NCI-H146 treated with DMSO at 0.1 percent for 48 hours (cell line): ENCODE data around the gene FEZF2.

Source experiments
- DNase-seq: peaks from one replicate; lab custom pipeline; 2025; ENCODE audit not compliant: unreplicated experiment; lab: John Stamatoyannopoulos, UW

FEZF2 gene

DNA sequence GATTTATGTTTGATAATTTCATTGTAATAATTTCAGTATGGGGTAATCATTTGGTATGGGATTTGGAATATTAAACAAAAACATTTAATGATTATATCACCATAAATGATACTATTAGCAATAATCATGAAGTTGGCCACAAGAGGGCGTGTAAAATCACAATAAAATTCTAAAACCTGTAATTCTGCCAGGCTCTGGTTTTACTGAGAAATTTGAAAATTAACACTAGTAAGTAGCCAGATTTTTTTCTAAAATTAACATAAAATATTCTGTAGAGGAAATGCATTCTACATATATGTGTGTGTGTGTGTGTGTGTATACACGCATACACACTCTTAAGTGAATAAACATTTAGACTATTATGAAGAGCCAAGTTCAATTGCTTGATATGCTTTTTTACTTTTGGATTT lies 40.5 kb downstream of the FEZF2 start:
- DNase-seq = no peak

GRCh38 chr3:62332017-62332416 lies 41.3 kb downstream of the FEZF2 start:
- DNase-seq = no peak

DNA sequence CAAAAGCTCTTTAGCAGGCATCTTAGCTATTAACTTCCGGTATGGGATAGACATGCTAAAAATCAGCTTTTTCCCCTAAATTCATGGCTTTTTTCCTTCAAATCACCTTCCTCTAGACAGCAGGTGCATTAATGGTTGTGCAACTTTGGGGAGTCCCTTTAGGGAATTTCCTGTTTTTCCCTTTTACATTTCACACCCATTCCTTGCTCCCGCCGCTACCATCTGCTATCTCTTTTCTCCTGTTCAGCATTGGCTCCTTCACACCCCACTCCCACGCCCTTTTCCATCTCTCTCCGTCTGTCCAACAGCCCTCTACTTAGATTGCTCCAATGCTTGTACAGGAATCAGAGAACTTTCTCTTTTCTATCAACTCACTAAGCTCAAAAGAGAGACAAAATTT lies 43.4 kb downstream of the FEZF2 start:
- no peak for DNase-seq

- DNase-seq = no peak
Measured at GRCh38 chr3:62325896-62326295, 47.5 kb downstream of the FEZF2 start.

- DNase-seq = no peak
Measured at GRCh38 chr3:62323241-62323640, 50.1 kb downstream of the FEZF2 start.
